Vagina (tissue), 2 donors: Measurements from ENCODE around the gene STK26. TPM values are rescaled to one million over a fixed set of nuclear protein-coding genes. Genes with fewer than 3 reads are reported as not detected.

Experiments used
- DNase-seq, 2 donors: peaks; one replicate each; pipeline ENCODE4 v3.0.0-alpha.2; 2017; ENCODE audit errors: extremely low spot score in 2 of 2
- H3K27ac ChIP-seq: fragments of 200-600 bp; sonication (generic); one replicate; pipeline ENCODE4 v1.5.1; 2019
- H3K27me3 ChIP-seq: fragments of 200-600 bp; sonication (generic); one replicate; pipeline ENCODE4 v1.5.1; 2019
- H3K36me3 ChIP-seq, 2 donors: fragments of 200-600 bp; sonication (generic); one replicate each; pipeline ENCODE4 v1.5.1; 2017 to 2019
- H3K4me1 ChIP-seq: fragments of 200-600 bp; sonication (generic); one replicate; pipeline ENCODE4 v1.5.1; 2019
- H3K4me3 ChIP-seq, 2 donors: fragments of 200-600 bp; sonication (generic); 1 replicate in 1 of 2; 2 replicates in 1 of 2; pipeline ENCODE4 v1.5.1; 2016 to 2019
- H3K9me3 ChIP-seq: fragments of 200-600 bp; sonication (generic); one replicate; pipeline ENCODE4 v1.5.1; 2019
- POLR2A ChIP-seq, 2 donors: fragments of 450-650 bp; IDR thresholded peaks; one replicate each; pipeline ENCODE4 v1.6.1; 2017; ENCODE audit warnings: antibody characterized with exemption in 2 of 2, mild to moderate bottlenecking in 2 of 2, moderate library complexity in 2 of 2
- POLR2AphosphoS5 ChIP-seq, 2 donors: sonication (generic); formaldehyde crosslinking; IDR thresholded peaks; one replicate each; pipeline ENCODE4 v1.9.0; 2017; ENCODE audit warnings: antibody characterized with exemption in 2 of 2, mild to moderate bottlenecking in 2 of 2, low read depth in 1 of 2; ENCODE audit not compliant: insufficient read depth in 1 of 2
- intact Hi-C: fragments of 100-400 bp; cut with DNase I; formaldehyde crosslinking; loops from one replicate; pipeline ENCODE4 v1.15.1; 2023
- total RNA-seq: library from RNA; depleted of rRNA; stranded (reverse); fragments of >200 nt; gene quantifications from one replicate; pipeline ENCODE4 v1.2.3, GENCODE V29; 2016
- TF ChIP-seq, protein P1 (sequence below), 3 experiments: fragments of 450-650 bp in 2 of 3; fragments of 200-600 bp in 1 of 3; sonication (generic) in 1 of 3; IDR thresholded peaks; one replicate each; pipeline ENCODE4 v1.5.1; 2017 to 2019; ENCODE audit warnings: antibody characterized with exemption in 3 of 3, mild to moderate bottlenecking in 2 of 3, moderate library complexity in 2 of 3

The STK26 gene
- total RNA-seq, 1 donor from 2014 or later, result 18.9 TPM

DNA sequence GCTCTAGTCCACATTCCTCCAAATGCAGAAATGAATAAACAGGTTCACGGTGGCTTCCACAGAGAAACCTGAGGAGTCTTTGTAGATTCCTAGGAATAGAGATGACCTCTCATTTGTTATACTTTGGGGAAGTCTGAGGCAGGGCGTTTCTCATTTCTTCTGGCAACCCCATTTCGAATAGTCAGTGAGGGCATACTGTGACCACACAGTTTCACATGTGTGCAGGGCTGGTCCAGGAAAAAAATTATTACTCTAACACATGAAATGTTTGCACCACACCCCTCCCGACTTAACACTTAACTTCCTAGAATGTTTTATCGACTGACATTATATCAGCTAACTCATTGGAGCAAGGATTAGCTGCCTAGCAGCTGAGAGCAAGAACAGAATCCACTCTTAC, 92.7 kb downstream of the STK26 start:
- H3K4me3 ChIP-seq, result no peak overlapping the region
- no peaks in the 10 kb centered on the region for H3K9me3 ChIP-seq
- no peaks in the 10 kb centered on the region for H3K36me3 ChIP-seq
- no peaks in the 10 kb centered on the region for H3K27me3 ChIP-seq
- no peak overlapping the region for H3K27ac ChIP-seq
- TF ChIP-seq POLR2AphosphoS5 (IDR thresholded peaks at IDR 0.05; ENCODE audit: insufficient read depth in 1 of 2, low read depth in 1 of 2), result no peak
- H3K4me1 ChIP-seq, result no peaks in the 10 kb centered on the region
- DNase-seq, result no peak
- intact Hi-C loops, result no loop called here

- intact Hi-C loops, result no loop called here
- no peak overlapping the region for H3K4me3 ChIP-seq
- no peaks in the 10 kb centered on the region for H3K27me3 ChIP-seq
- no peaks in the 10 kb centered on the region for H3K4me1 ChIP-seq
- no peaks in the 10 kb centered on the region for H3K36me3 ChIP-seq
- no peak for DNase-seq
- no peaks in the 10 kb centered on the region for H3K9me3 ChIP-seq
- no peak overlapping the region for H3K27ac ChIP-seq
- TF ChIP-seq POLR2AphosphoS5 (IDR thresholded peaks at IDR 0.05; ENCODE audit: insufficient read depth in 1 of 2, low read depth in 1 of 2) (no peak), POLR2A (IDR thresholded peaks at IDR 0.05) (no peak)
- TF ChIP-seq, protein P1, sequence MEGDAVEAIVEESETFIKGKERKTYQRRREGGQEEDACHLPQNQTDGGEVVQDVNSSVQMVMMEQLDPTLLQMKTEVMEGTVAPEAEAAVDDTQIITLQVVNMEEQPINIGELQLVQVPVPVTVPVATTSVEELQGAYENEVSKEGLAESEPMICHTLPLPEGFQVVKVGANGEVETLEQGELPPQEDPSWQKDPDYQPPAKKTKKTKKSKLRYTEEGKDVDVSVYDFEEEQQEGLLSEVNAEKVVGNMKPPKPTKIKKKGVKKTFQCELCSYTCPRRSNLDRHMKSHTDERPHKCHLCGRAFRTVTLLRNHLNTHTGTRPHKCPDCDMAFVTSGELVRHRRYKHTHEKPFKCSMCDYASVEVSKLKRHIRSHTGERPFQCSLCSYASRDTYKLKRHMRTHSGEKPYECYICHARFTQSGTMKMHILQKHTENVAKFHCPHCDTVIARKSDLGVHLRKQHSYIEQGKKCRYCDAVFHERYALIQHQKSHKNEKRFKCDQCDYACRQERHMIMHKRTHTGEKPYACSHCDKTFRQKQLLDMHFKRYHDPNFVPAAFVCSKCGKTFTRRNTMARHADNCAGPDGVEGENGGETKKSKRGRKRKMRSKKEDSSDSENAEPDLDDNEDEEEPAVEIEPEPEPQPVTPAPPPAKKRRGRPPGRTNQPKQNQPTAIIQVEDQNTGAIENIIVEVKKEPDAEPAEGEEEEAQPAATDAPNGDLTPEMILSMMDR (IDR thresholded peaks at IDR 0.05), result no peak
Observed at GRCh38 chrX:132118358-132118757, 95.3 kb downstream of the STK26 start.

GRCh38 chrX:132119283-132119682, 96.2 kb downstream of the STK26 start:
- H3K4me3 ChIP-seq, result no peak overlapping the region
- H3K27ac ChIP-seq, result no peak overlapping the region
- intact Hi-C loops, result no loop called here
- TF ChIP-seq, protein P1 (IDR thresholded peaks at IDR 0.05), result no peak
- TF ChIP-seq POLR2A (IDR thresholded peaks at IDR 0.05), result no peak
- no peaks in the 10 kb centered on the region for H3K36me3 ChIP-seq
- no peaks in the 10 kb centered on the region for H3K27me3 ChIP-seq
- DNase-seq, result no peak
- H3K9me3 ChIP-seq, result no peaks in the 10 kb centered on the region
- no peaks in the 10 kb centered on the region for H3K4me1 ChIP-seq

- Histone ChIP-seq H3K27me3 (no peaks in the 10 kb centered on the region), H3K4me3 (no peak overlapping the region), H3K4me1 (no peaks in the 10 kb centered on the region), H3K9me3 (no peaks in the 10 kb centered on the region), H3K36me3 (no peaks in the 10 kb centered on the region), H3K27ac (no peak overlapping the region)
- TF ChIP-seq POLR2A (IDR thresholded peaks at IDR 0.05) (no peak), POLR2AphosphoS5 (IDR thresholded peaks at IDR 0.05; ENCODE audit: insufficient read depth in 1 of 2, low read depth in 1 of 2) (no peak)
- TF ChIP-seq, protein P1 (IDR thresholded peaks at IDR 0.05), result no peak
- no peak for DNase-seq
- intact Hi-C loops, result no loop called here
Observed at GRCh38 chrX:132119821-132120515, 96.9 kb downstream of the STK26 start.

- Histone ChIP-seq H3K27ac (no peak overlapping the region), H3K9me3 (no peaks in the 10 kb centered on the region), H3K36me3 (no peaks in the 10 kb centered on the region), H3K4me1 (no peaks in the 10 kb centered on the region), H3K27me3 (no peaks in the 10 kb centered on the region), H3K4me3 (no peak overlapping the region)
- TF ChIP-seq POLR2A (IDR thresholded peaks at IDR 0.05), result no peak
- TF ChIP-seq, protein P1 (IDR thresholded peaks at IDR 0.05), result no peak
- TF ChIP-seq POLR2AphosphoS5 (IDR thresholded peaks at IDR 0.05; ENCODE audit: insufficient read depth in 1 of 2, low read depth in 1 of 2), result no peak
- no peak for DNase-seq
- intact Hi-C loops, result no loop called here
Observed at GRCh38 chrX:132120913-132121312, 97.8 kb downstream of the STK26 start.

Other genes with a start within 250 kb of the STK26 start
- not detected for gene FRMD7, start 104.7 kb downstream of the STK26 start, total RNA-seq
- 11.8 TPM for gene RAP2C, start 196.1 kb downstream of the STK26 start, total RNA-seq